GM12878 (cell line): ENCODE results near the gene STK32B. TPM values are rescaled to one million over a fixed set of nuclear protein-coding genes. Genes with fewer than 3 reads are reported as not detected.

Experiments used
- ATAC-seq: fragments of 200-7000 bp; cut with Tn5 transposase; 3 replicates; pipeline ENCODE4 v1.9.1; 2020; ENCODE audit warnings: mild to moderate bottlenecking, moderate library complexity
- BruUV-seq: library from RNA; stranded (reverse); fragments of 400-500 nt; replicated peaks from 2 replicates; lab custom pipeline; 2021; lab: Mats Ljungman, UMichigan
- CTCF ChIA-PET: fragments of 300-600 bp; sonication (Branson Sonifier 250); formaldehyde crosslinking; extraction: SDS; loops from one replicate; lab custom pipeline; 2021; ENCODE audit warnings: inconsistent platforms; lab: Yijun Ruan, JAX
- POLR2A ChIA-PET: fragments of 350-600 bp; formaldehyde crosslinking; extraction: SDS; loops from one replicate; lab custom pipeline; 2021; ENCODE audit warnings: inconsistent platforms; lab: Charles Lee
- RAD21 ChIA-PET: fragments of 300-600 bp; sonication (Branson Sonifier 250); formaldehyde crosslinking; loops from one replicate; lab custom pipeline; 2023; ENCODE audit warnings: antibody characterized with exemption; ENCODE audit not compliant: unreplicated experiment; lab: Charles Lee
- SMC1A ChIA-PET: fragments of 300-600 bp; sonication (Branson Sonifier 250); formaldehyde crosslinking; loops from one replicate; lab custom pipeline; 2023; ENCODE audit not compliant: unreplicated experiment, uncharacterized antibody; lab: Charles Lee
- DNase-seq: peaks from one replicate; pipeline ENCODE4 v3.0.0-alpha.2; 2011; ENCODE audit warnings: low read depth, low spot score
- FAIRE-seq: peaks from 3 replicates; lab custom pipeline; 2011; peaks lifted over from hg19 to GRCh38; lab: Jason Lieb, UNC
- H2AFZ ChIP-seq: 2 replicates; pipeline ENCODE4 v1.6.0; 2011; ENCODE audit warnings: low read depth, low read length, control low read depth; ENCODE audit not compliant: control insufficient read depth
- H3K27ac ChIP-seq: 2 replicates; pipeline ENCODE4 v1.5.1; 2011; ENCODE audit warnings: control low read depth; ENCODE audit not compliant: control insufficient read depth, insufficient read depth
- H3K27me3 ChIP-seq, 2 experiments: replicated peaks in 1 of 2; 2 replicates each; pipeline versions ENCODE4 v1.6.0 to v1.6.1; 2011; ENCODE audit warnings: low read length in 1 of 2; ENCODE audit not compliant: control insufficient read depth in 2 of 2, insufficient read depth in 2 of 2
- H3K36me3 ChIP-seq, 2 experiments: 2 replicates each; pipeline ENCODE4 v1.5.1; 2011; ENCODE audit warnings: low read length in 1 of 2; ENCODE audit not compliant: control insufficient read depth in 2 of 2, insufficient read depth in 2 of 2
- H3K4me1 ChIP-seq: 2 replicates; pipeline ENCODE4 v1.6.1; 2011; ENCODE audit warnings: mild to moderate bottlenecking, low read length, moderate library complexity, mixed read lengths; ENCODE audit not compliant: control insufficient read depth, insufficient read depth
- H3K4me2 ChIP-seq: 2 replicates; pipeline ENCODE4 v1.6.0; 2011; ENCODE audit warnings: control low read depth; ENCODE audit not compliant: control insufficient read depth, insufficient read depth
- H3K4me3 ChIP-seq: fragments of 200-600 bp; sonication (generic); 2 replicates; pipeline ENCODE4 v1.5.1; 2016
- H3K79me2 ChIP-seq: 2 replicates; pipeline ENCODE4 v1.6.0; 2011; ENCODE audit warnings: low read length; ENCODE audit not compliant: control insufficient read depth, insufficient read depth
- H3K9ac ChIP-seq: 2 replicates; pipeline ENCODE4 v1.8.0; 2011; ENCODE audit warnings: low read length, control low read depth, mixed read lengths; ENCODE audit not compliant: control insufficient read depth, insufficient read depth
- H3K9me3 ChIP-seq: replicated peaks from 3 replicates; pipeline ENCODE4 v1.5.1; 2011; ENCODE audit warnings: mild to moderate bottlenecking, low read length; ENCODE audit not compliant: control insufficient read depth, insufficient read depth
- H4K20me1 ChIP-seq: 2 replicates; pipeline ENCODE4 v1.6.0; 2011; ENCODE audit not compliant: control insufficient read depth, insufficient read depth
- CBFB ChIP-seq: IDR thresholded peaks from 2 replicates; pipeline ENCODE4 v1.6.1; 2016; ENCODE audit warnings: antibody characterized with exemption, low read depth
- CREB1 ChIP-seq: IDR thresholded peaks from 2 replicates; pipeline ENCODE4 v1.6.1; 2012; ENCODE audit warnings: low read depth, mild to moderate bottlenecking, inconsistent platforms
- DPF2 ChIP-seq: fragments of 450-650 bp; IDR thresholded peaks from 2 replicates; pipeline ENCODE4 v1.6.1; 2017; ENCODE audit warnings: mild to moderate bottlenecking
- HCFC1 ChIP-seq: fragments of 150-350 bp; IDR thresholded peaks from 2 replicates; pipeline ENCODE4 v1.6.1; 2014; ENCODE audit warnings: low read length
- HDGF ChIP-seq: fragments of 450-650 bp; IDR thresholded peaks from 2 replicates; pipeline ENCODE4 v1.6.1; 2016; ENCODE audit warnings: antibody characterized with exemption
- IKZF2 ChIP-seq, 2 experiments: fragments of 450-650 bp; IDR thresholded peaks; 2 replicates each; pipeline ENCODE4 v1.6.1; 2017; ENCODE audit warnings: mild to moderate bottlenecking in 2 of 2, moderate library complexity in 2 of 2
- POU2F2 ChIP-seq: IDR thresholded peaks from 3 replicates; pipeline ENCODE4 v1.6.1; 2011; ENCODE audit warnings: low read depth, mild to moderate bottlenecking, low read length, borderline replicate concordance
- RAD51 ChIP-seq: fragments of 450-650 bp; IDR thresholded peaks from 2 replicates; pipeline ENCODE4 v1.6.1; 2016; ENCODE audit warnings: moderate library complexity, mild to moderate bottlenecking, inconsistent platforms
- SREBF2 ChIP-seq: IDR thresholded peaks from 2 replicates; pipeline ENCODE4 v1.6.1; 2012; ENCODE audit warnings: mild to moderate bottlenecking, low read length
- STAT3 ChIP-seq: IDR thresholded peaks from 2 replicates; pipeline ENCODE4 v1.6.1; 2011; ENCODE audit warnings: low read depth, low read length, improper control_type of control experiment
- WGBS: methylation state at CpG from one replicate; pipeline ENCODE4 v1.1.6; 2016; ENCODE audit warnings: low lambda C conversion rate; ENCODE audit not compliant: insufficient replicate concordance, insufficient coverage; ENCODE audit errors: missing lambda C conversion rate; 5-methylcytosine and 5-hydroxymethylcytosine counted together
- in situ Hi-C: fragments of 300-500 bp; cut with MboI; formaldehyde crosslinking; loops from 9 replicates; pipeline ENCODE4 v1.14.3; 2018; ENCODE audit warnings: mixed read lengths
- intact Hi-C: fragments of 100-400 bp; cut with micrococcal nuclease; formaldehyde crosslinking; loops from one replicate; pipeline ENCODE4 v1.14.2; 2022; ENCODE audit not compliant: unreplicated experiment
- polyA plus RNA-seq, 11 experiments: library from polyadenylated mRNA; depleted of rRNA in 4 of 11; unstranded in 6 of 11; stranded (reverse) in 5 of 11; fragments of >200 nt; fragmentation: Nextera tagmentation in 4 of 11; fragmentation: Illumina TruSeq in 1 of 11; extraction: Ambion mirVana in 4 of 11; extraction: Trizol in 1 of 11; gene quantifications; 1 replicate in 1 of 11; 2 replicates in 10 of 11; pipeline versions ENCODE4 v1.2.1 to v1.2.3, GENCODE V29; 2011 to 2016; ENCODE audit warnings: inconsistent platforms in 2 of 11, missing spikeins in 2 of 11, low read depth in 1 of 11
- total RNA-seq, 4 experiments: library from RNA; depleted of rRNA in 3 of 4; stranded (reverse); fragments of >200 nt in 3 of 4; fragmentation: Illumina TruSeq in 1 of 4; extraction: Trizol in 1 of 4; gene quantifications; 2 replicates each; pipeline versions ENCODE4 v1.2.1 to v1.2.3, GENCODE V29; 2013 to 2021
- TF ChIP-seq, protein P1 (sequence below): fragments of 450-650 bp; IDR thresholded peaks from 2 replicates; pipeline ENCODE4 v1.6.1; 2016; ENCODE audit warnings: mild to moderate bottlenecking
- TF ChIP-seq, protein P2 (sequence below): fragments of 450-650 bp; IDR thresholded peaks from 2 replicates; pipeline ENCODE4 v1.6.1; 2017; ENCODE audit warnings: mild to moderate bottlenecking, moderate library complexity
- TF ChIP-seq, protein P3 (sequence below): fragments of 450-650 bp; IDR thresholded peaks from 2 replicates; pipeline ENCODE4 v1.6.1; 2017; ENCODE audit warnings: mild to moderate bottlenecking
- TF ChIP-seq, protein P4 (sequence below): fragments of 450-650 bp; IDR thresholded peaks from 2 replicates; pipeline ENCODE4 v1.6.1; 2017; ENCODE audit warnings: antibody characterized with exemption, mild to moderate bottlenecking, moderate library complexity

STK32B gene
- total and polyA plus RNA-seq, 10 of the 15 experiments (the other 5 are each of a cell fraction or from before 2014, with no cell fraction given) = 0.04 to 0.12 (median 0.08) TPM; not detected in 7

DNA sequence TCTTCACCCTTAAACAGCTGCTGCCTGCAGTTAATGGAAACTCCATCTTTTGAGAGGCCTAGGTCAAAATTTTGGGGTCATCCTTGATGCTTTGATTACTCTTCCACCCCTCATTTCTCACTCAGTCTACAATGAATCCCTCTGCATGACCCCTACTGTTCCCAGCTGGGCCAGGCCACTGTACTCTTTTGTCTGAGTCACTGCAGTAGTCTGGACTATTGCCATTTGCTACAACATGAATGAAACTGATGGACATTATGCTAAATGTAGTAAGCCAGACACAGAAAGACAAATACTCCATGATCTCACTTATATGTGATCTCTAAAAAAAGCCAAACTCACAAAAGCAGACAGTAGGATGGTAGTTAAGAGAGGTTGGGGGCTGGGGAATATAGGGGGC is 28.3 kb downstream of the STK32B start (continued):
- TF ChIP-seq, protein P1, sequence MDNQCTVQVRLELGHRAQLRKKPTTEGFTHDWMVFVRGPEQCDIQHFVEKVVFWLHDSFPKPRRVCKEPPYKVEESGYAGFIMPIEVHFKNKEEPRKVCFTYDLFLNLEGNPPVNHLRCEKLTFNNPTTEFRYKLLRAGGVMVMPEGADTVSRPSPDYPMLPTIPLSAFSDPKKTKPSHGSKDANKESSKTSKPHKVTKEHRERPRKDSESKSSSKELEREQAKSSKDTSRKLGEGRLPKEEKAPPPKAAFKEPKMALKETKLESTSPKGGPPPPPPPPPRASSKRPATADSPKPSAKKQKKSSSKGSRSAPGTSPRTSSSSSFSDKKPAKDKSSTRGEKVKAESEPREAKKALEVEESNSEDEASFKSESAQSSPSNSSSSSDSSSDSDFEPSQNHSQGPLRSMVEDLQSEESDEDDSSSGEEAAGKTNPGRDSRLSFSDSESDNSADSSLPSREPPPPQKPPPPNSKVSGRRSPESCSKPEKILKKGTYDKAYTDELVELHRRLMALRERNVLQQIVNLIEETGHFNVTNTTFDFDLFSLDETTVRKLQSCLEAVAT = no peak
- no peak for TF ChIP-seq DPF2
- no peak for TF ChIP-seq POU2F2
- no peak for TF ChIP-seq HCFC1
- TF ChIP-seq, protein P2, sequence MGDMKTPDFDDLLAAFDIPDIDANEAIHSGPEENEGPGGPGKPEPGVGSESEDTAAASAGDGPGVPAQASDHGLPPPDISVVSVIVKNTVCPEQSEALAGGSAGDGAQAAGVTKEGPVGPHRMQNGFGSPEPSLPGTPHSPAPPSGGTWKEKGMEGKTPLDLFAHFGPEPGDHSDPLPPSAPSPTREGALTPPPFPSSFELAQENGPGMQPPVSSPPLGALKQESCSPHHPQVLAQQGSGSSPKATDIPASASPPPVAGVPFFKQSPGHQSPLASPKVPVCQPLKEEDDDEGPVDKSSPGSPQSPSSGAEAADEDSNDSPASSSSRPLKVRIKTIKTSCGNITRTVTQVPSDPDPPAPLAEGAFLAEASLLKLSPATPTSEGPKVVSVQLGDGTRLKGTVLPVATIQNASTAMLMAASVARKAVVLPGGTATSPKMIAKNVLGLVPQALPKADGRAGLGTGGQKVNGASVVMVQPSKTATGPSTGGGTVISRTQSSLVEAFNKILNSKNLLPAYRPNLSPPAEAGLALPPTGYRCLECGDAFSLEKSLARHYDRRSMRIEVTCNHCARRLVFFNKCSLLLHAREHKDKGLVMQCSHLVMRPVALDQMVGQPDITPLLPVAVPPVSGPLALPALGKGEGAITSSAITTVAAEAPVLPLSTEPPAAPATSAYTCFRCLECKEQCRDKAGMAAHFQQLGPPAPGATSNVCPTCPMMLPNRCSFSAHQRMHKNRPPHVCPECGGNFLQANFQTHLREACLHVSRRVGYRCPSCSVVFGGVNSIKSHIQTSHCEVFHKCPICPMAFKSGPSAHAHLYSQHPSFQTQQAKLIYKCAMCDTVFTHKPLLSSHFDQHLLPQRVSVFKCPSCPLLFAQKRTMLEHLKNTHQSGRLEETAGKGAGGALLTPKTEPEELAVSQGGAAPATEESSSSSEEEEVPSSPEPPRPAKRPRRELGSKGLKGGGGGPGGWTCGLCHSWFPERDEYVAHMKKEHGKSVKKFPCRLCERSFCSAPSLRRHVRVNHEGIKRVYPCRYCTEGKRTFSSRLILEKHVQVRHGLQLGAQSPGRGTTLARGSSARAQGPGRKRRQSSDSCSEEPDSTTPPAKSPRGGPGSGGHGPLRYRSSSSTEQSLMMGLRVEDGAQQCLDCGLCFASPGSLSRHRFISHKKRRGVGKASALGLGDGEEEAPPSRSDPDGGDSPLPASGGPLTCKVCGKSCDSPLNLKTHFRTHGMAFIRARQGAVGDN = no peak
- no peak for TF ChIP-seq IKZF2 (IDR thresholded peaks at IDR 0.05)

DNA sequence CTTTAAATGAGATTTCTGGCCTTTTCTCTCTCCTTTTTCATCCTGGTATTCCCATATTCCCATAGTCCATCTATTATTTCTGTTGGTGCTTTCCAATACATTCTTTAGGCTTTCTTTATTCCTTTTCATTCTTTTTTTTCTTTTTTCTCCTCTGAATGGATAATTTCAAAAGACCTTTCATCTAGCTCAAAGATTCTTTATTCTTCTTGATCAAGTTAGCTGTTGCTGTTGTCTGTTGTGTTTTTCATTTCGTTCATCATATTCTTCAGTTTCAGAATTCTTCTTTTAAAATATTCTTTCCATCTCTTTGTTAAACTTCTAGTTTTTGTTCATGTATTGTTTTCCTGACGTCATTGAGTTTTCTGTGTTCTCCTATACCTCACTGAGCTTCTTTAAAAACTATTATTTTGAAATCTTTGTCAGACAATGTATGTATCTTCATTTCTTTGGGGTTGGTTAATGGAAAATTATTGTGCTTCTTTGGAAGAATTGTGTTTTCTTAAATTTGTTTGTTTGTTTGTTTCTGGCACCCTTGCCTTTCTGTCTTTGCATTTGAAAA is 30.2 kb downstream of the STK32B start:
- intact Hi-C loops (no loop called here), in situ Hi-C loops (no loop called here)
- FAIRE-seq = no peak
- POLR2A ChIA-PET = no interaction called here
- Histone ChIP-seq H3K4me1 (no peaks in the 10 kb centered on the region), H3K9me3 (no peaks in the 10 kb centered on the region; the same call in 2 of the 3 replicates), H3K36me3 (no peaks in the 10 kb centered on the region), H3K27ac (no peak overlapping the region), H2AFZ (no peak overlapping the region), H3K4me2 (no peak overlapping the region), H3K4me3 (no peak overlapping the region), H3K79me2 (no peaks in the 10 kb centered on the region), H3K27me3 (no peaks in the 10 kb centered on the region), H3K9ac (no peak overlapping the region), H4K20me1 (no peaks in the 10 kb centered on the region)
- no peak for DNase-seq
- BruUV-seq = no TSS peak
- CTCF ChIA-PET = no interaction called here
- RAD21 ChIA-PET = no interaction called here
- no peak for ATAC-seq
- SMC1A ChIA-PET = no interaction called here
- 0% methylated on average over 2 of the region's 2 CpGs for WGBS
- no peak for TF ChIP-seq CBFB
- no peak for TF ChIP-seq CREB1
- TF ChIP-seq, protein P3, sequence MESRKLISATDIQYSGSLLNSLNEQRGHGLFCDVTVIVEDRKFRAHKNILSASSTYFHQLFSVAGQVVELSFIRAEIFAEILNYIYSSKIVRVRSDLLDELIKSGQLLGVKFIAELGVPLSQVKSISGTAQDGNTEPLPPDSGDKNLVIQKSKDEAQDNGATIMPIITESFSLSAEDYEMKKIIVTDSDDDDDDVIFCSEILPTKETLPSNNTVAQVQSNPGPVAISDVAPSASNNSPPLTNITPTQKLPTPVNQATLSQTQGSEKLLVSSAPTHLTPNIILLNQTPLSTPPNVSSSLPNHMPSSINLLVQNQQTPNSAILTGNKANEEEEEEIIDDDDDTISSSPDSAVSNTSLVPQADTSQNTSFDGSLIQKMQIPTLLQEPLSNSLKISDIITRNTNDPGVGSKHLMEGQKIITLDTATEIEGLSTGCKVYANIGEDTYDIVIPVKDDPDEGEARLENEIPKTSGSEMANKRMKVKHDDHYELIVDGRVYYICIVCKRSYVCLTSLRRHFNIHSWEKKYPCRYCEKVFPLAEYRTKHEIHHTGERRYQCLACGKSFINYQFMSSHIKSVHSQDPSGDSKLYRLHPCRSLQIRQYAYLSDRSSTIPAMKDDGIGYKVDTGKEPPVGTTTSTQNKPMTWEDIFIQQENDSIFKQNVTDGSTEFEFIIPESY = no peak
- TF ChIP-seq, protein P4, sequence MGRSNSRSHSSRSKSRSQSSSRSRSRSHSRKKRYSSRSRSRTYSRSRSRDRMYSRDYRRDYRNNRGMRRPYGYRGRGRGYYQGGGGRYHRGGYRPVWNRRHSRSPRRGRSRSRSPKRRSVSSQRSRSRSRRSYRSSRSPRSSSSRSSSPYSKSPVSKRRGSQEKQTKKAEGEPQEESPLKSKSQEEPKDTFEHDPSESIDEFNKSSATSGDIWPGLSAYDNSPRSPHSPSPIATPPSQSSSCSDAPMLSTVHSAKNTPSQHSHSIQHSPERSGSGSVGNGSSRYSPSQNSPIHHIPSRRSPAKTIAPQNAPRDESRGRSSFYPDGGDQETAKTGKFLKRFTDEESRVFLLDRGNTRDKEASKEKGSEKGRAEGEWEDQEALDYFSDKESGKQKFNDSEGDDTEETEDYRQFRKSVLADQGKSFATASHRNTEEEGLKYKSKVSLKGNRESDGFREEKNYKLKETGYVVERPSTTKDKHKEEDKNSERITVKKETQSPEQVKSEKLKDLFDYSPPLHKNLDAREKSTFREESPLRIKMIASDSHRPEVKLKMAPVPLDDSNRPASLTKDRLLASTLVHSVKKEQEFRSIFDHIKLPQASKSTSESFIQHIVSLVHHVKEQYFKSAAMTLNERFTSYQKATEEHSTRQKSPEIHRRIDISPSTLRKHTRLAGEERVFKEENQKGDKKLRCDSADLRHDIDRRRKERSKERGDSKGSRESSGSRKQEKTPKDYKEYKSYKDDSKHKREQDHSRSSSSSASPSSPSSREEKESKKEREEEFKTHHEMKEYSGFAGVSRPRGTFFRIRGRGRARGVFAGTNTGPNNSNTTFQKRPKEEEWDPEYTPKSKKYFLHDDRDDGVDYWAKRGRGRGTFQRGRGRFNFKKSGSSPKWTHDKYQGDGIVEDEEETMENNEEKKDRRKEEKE = no peak
- no peak for TF ChIP-seq HDGF
- no peak for TF ChIP-seq RAD51
- TF ChIP-seq STAT3 = no peak
- TF ChIP-seq SREBF2 = no peak
